ENCODE results near the gene ITGB6. TPM values are rescaled to one million over a fixed set of nuclear protein-coding genes. Genes with fewer than 3 reads are reported as not detected.

Gene ITGB6
- total RNA-seq, 1 experiment from 2014 or later, result 6.9 TPM

- no peaks in the 10 kb centered on the region for H3K27me3 Mint-ChIP-seq (ENCODE audit: insufficient read depth, unreplicated experiment)
- no peaks in the 10 kb centered on the region for H3K4me1 Mint-ChIP-seq (ENCODE audit: insufficient read depth, unreplicated experiment)
- no peaks in the 10 kb centered on the region for H3K36me3 Mint-ChIP-seq (ENCODE audit: insufficient read depth, unreplicated experiment)
- H3K4me3 Mint-ChIP-seq (ENCODE audit: unreplicated experiment), result no peak overlapping the region
- no peak for DNase-seq (ENCODE audit: unreplicated experiment)
- ChIA-PET POLR2A (interaction anchor here (2.6 kb wide), 1 partner anchor 11 kb away, joined by 7 read pairs; the partner anchor contains the start of gene PLA2R1), CTCF (interaction anchor here (0.6 kb wide), 1 partner anchor 991 kb away, joined by 3 read pairs; no protein-coding TSS in a partner anchor)
- intact Hi-C loops (cut with micrococcal nuclease), result no loop called here
- H3K27ac Mint-ChIP-seq (ENCODE audit: low read depth, unreplicated experiment), result no peak overlapping the region
- BruUV-seq (replicated peaks), result no TSS peak
- TF ChIP-seq CTCF (IDR thresholded peaks at IDR 0.05; ENCODE audit: unreplicated experiment), result no peak
- no peaks in the 10 kb centered on the region for H3K9me3 Mint-ChIP-seq (ENCODE audit: unreplicated experiment)
Measured at GRCh38 chr2:160073284-160073888, 126.7 kb downstream of the ITGB6 start.

GRCh38 chr2:160068906-160069305, 131.2 kb downstream of the ITGB6 start:
- no peaks in the 10 kb centered on the region for H3K27me3 Mint-ChIP-seq (ENCODE audit: insufficient read depth, unreplicated experiment)
- no peak overlapping the region for H3K4me3 Mint-ChIP-seq (ENCODE audit: unreplicated experiment)
- no peak overlapping the region for H3K27ac Mint-ChIP-seq (ENCODE audit: low read depth, unreplicated experiment)
- H3K4me1 Mint-ChIP-seq (ENCODE audit: insufficient read depth, unreplicated experiment), result peaks cover 6% of the 10 kb centered on the region
- no peak for TF ChIP-seq CTCF (IDR thresholded peaks at IDR 0.05; ENCODE audit: unreplicated experiment)
- POLR2A ChIA-PET, result interaction anchor here (0.6 to 1.2 kb wide), 3 partner anchors 55 to 453 kb away, joined by 3 to 4 read pairs (median 3); partner anchors contain the start of gene BAZ2B
- no peaks in the 10 kb centered on the region for H3K36me3 Mint-ChIP-seq (ENCODE audit: insufficient read depth, unreplicated experiment)
- H3K9me3 Mint-ChIP-seq (ENCODE audit: unreplicated experiment), result no peaks in the 10 kb centered on the region
- no TSS peak for BruUV-seq (replicated peaks)
- CTCF ChIA-PET, result no interaction called here
- intact Hi-C loops (cut with micrococcal nuclease), result no loop called here
- no peak for DNase-seq (ENCODE audit: unreplicated experiment)

- no TSS peak for BruUV-seq (replicated peaks)
- Mint-ChIP-seq H3K27ac (ENCODE audit: low read depth, unreplicated experiment) (no peak overlapping the region), H3K9me3 (ENCODE audit: unreplicated experiment) (no peaks in the 10 kb centered on the region), H3K4me1 (ENCODE audit: insufficient read depth, unreplicated experiment) (peaks cover 16% of the 10 kb centered on the region), H3K4me3 (ENCODE audit: unreplicated experiment) (no peak overlapping the region), H3K27me3 (ENCODE audit: insufficient read depth, unreplicated experiment) (no peaks in the 10 kb centered on the region), H3K36me3 (ENCODE audit: insufficient read depth, unreplicated experiment) (no peaks in the 10 kb centered on the region)
- TF ChIP-seq CTCF (IDR thresholded peaks at IDR 0.05; ENCODE audit: unreplicated experiment), result no peak
- ChIA-PET CTCF (interaction anchor here (1.3 to 1.5 kb wide), 2 partner anchors 10 to 155 kb away, joined by 4 to 6 read pairs; no protein-coding TSS in a partner anchor), POLR2A (interaction anchor here (0.6 to 0.8 kb wide), 2 partner anchors 23 to 46 kb away, joined by 3 read pairs; no protein-coding TSS in a partner anchor)
- intact Hi-C loops (cut with micrococcal nuclease), result no loop called here
- no peak for DNase-seq (ENCODE audit: unreplicated experiment)
Measured at GRCh38 chr2:160064916-160065315, 135.2 kb downstream of the ITGB6 start.

GRCh38 chr2:160063879-160064612, 136.0 kb downstream of the ITGB6 start:
- Mint-ChIP-seq H3K4me1 (ENCODE audit: insufficient read depth, unreplicated experiment) (peaks cover 16% of the 10 kb centered on the region), H3K36me3 (ENCODE audit: insufficient read depth, unreplicated experiment) (no peaks in the 10 kb centered on the region), H3K4me3 (ENCODE audit: unreplicated experiment) (no peak overlapping the region), H3K27ac (ENCODE audit: low read depth, unreplicated experiment) (no peak overlapping the region), H3K9me3 (ENCODE audit: unreplicated experiment) (no peaks in the 10 kb centered on the region), H3K27me3 (ENCODE audit: insufficient read depth, unreplicated experiment) (no peaks in the 10 kb centered on the region)
- CTCF ChIA-PET, result interaction anchor here (1.3 to 1.5 kb wide), 2 partner anchors 10 to 156 kb away, joined by 4 to 6 read pairs; no protein-coding TSS in a partner anchor
- intact Hi-C loops (cut with micrococcal nuclease), result no loop called here
- BruUV-seq (replicated peaks), result no TSS peak
- POLR2A ChIA-PET, result interaction anchor here (0.6 to 0.8 kb wide), 2 partner anchors 23 to 45 kb away, joined by 3 read pairs; no protein-coding TSS in a partner anchor
- TF ChIP-seq CTCF (IDR thresholded peaks at IDR 0.05; ENCODE audit: unreplicated experiment), result no peak
- DNase-seq (ENCODE audit: unreplicated experiment), result no peak

Measured in MCF 10A (cell line).